Measurements from ENCODE around the gene SKI. TPM values are rescaled to one million over a fixed set of nuclear protein-coding genes. Genes with fewer than 3 reads are reported as not detected.

SKI gene
- total RNA-seq, 2 experiments from 2014 or later = 4.7 to 11.7 TPM

GRCh38 chr1:2187619-2188018 lies 40.5 kb upstream of the SKI start:
- no peaks in the 10 kb centered on the region for H3K36me3 ChIP-seq (ENCODE audit: insufficient read depth, low read length)
- no peak for DNase-seq (ENCODE audit: low spot score)
- no peak overlapping the region for H3K4me3 ChIP-seq (ENCODE audit: low read depth, low read length, poor library complexity, severe bottlenecking)
- H4K20me1 ChIP-seq (ENCODE audit: insufficient read depth, low read length) = no peaks in the 10 kb centered on the region
- H3K27ac ChIP-seq (ENCODE audit: low read depth, low read length, poor library complexity, severe bottlenecking) = no peak overlapping the region
- H3K4me2 ChIP-seq (ENCODE audit: low read length) = no peak overlapping the region
- H3K9me2 ChIP-seq (ENCODE audit: insufficient read depth, low read length) = no peaks in the 10 kb centered on the region
- BruUV-seq (replicated peaks) = no TSS peak
- no peak overlapping the region for H2AFZ ChIP-seq (ENCODE audit: low read length)
- ChIA-PET POLR2A (no interaction called here), CTCF (ENCODE audit: unreplicated experiment) (no interaction called here)
- intact Hi-C loops (cut with micrococcal nuclease; ENCODE audit: unreplicated experiment) = no loop called here
- H3K9me3 ChIP-seq (ENCODE audit: low read length) = no peaks in the 10 kb centered on the region
- H3K79me2 ChIP-seq (ENCODE audit: insufficient read depth, low read depth, low read length) = no peaks in the 10 kb centered on the region
- peaks cover 23% of the 10 kb centered on the region for H3K4me1 ChIP-seq (ENCODE audit: insufficient read depth, low read length, poor library complexity, severe bottlenecking)
- TF ChIP-seq EZH2phosphoT487 (IDR thresholded peaks at IDR 0.05; ENCODE audit: borderline replicate concordance, low read depth, low read length) (no peak), CTCF (conservative IDR thresholded peaks at IDR 0.05; ENCODE audit: low read length) (no peak)

- TF ChIP-seq CTCF (conservative IDR thresholded peaks at IDR 0.05; ENCODE audit: low read length) (no peak), EZH2phosphoT487 (IDR thresholded peaks at IDR 0.05; ENCODE audit: borderline replicate concordance, low read depth, low read length) (no peak)
- Histone ChIP-seq H3K4me1 (ENCODE audit: insufficient read depth, low read length, poor library complexity, severe bottlenecking) (peaks cover 23% of the 10 kb centered on the region), H4K20me1 (ENCODE audit: insufficient read depth, low read length) (no peaks in the 10 kb centered on the region), H3K36me3 (ENCODE audit: insufficient read depth, low read length) (no peaks in the 10 kb centered on the region), H3K79me2 (ENCODE audit: insufficient read depth, low read depth, low read length) (no peaks in the 10 kb centered on the region), H3K4me2 (ENCODE audit: low read length) (no peak overlapping the region), H3K9me3 (ENCODE audit: low read length) (no peaks in the 10 kb centered on the region), H3K27ac (ENCODE audit: low read depth, low read length, poor library complexity, severe bottlenecking) (no peak overlapping the region), H3K4me3 (ENCODE audit: low read depth, low read length, poor library complexity, severe bottlenecking) (no peak overlapping the region), H3K9me2 (ENCODE audit: insufficient read depth, low read length) (no peaks in the 10 kb centered on the region), H2AFZ (ENCODE audit: low read length) (no peak overlapping the region)
- no peak for DNase-seq (ENCODE audit: low spot score)
- ChIA-PET CTCF (ENCODE audit: unreplicated experiment) (no interaction called here), POLR2A (no interaction called here)
- intact Hi-C loops (cut with micrococcal nuclease; ENCODE audit: unreplicated experiment) = no loop called here
- BruUV-seq (replicated peaks) = no TSS peak
Measured at GRCh38 chr1:2188336-2188735, 39.8 kb upstream of the SKI start.

GRCh38 chr1:2189459-2190425 lies 38.4 kb upstream of the SKI start:
- Histone ChIP-seq H3K4me3 (ENCODE audit: low read depth, low read length, poor library complexity, severe bottlenecking) (peak overlapping the region; percentile 67), H3K9me2 (ENCODE audit: insufficient read depth, low read length) (no peaks in the 10 kb centered on the region), H3K4me2 (ENCODE audit: low read length) (peak overlapping the region; percentile 86), H3K79me2 (ENCODE audit: insufficient read depth, low read depth, low read length) (no peaks in the 10 kb centered on the region), H2AFZ (ENCODE audit: low read length) (peak overlapping the region; percentile 70; the same call in 1 of the 2 replicates), H3K9me3 (ENCODE audit: low read length) (no peaks in the 10 kb centered on the region), H3K27ac (ENCODE audit: low read depth, low read length, poor library complexity, severe bottlenecking) (peak overlapping the region; percentile 45), H4K20me1 (ENCODE audit: insufficient read depth, low read length) (no peaks in the 10 kb centered on the region), H3K4me1 (ENCODE audit: insufficient read depth, low read length, poor library complexity, severe bottlenecking) (peaks cover 30% of the 10 kb centered on the region), H3K36me3 (ENCODE audit: insufficient read depth, low read length) (no peaks in the 10 kb centered on the region)
- DNase-seq (ENCODE audit: low spot score) = peak; percentile 88
- intact Hi-C loops (cut with micrococcal nuclease; ENCODE audit: unreplicated experiment) = no loop called here
- no TSS peak for BruUV-seq (replicated peaks)
- TF ChIP-seq CTCF (conservative IDR thresholded peaks at IDR 0.05; ENCODE audit: low read length) = no peak
- no peak for TF ChIP-seq EZH2phosphoT487 (IDR thresholded peaks at IDR 0.05; ENCODE audit: borderline replicate concordance, low read depth, low read length)
- POLR2A ChIA-PET = interaction anchor here (0.6 to 1.3 kb wide), 4 partner anchors 11 to 200 kb away, joined by 3 to 6 read pairs (median 4); no protein-coding TSS in a partner anchor
- CTCF ChIA-PET (ENCODE audit: unreplicated experiment) = interaction anchor here (0.6 kb wide), 1 partner anchor 1431 kb away, joined by 3 read pairs; no protein-coding TSS in a partner anchor

All from OCI-LY7 (cell line).